ENCODE measurements around the gene PLEKHG3.

The PLEKHG3 gene

DNA sequence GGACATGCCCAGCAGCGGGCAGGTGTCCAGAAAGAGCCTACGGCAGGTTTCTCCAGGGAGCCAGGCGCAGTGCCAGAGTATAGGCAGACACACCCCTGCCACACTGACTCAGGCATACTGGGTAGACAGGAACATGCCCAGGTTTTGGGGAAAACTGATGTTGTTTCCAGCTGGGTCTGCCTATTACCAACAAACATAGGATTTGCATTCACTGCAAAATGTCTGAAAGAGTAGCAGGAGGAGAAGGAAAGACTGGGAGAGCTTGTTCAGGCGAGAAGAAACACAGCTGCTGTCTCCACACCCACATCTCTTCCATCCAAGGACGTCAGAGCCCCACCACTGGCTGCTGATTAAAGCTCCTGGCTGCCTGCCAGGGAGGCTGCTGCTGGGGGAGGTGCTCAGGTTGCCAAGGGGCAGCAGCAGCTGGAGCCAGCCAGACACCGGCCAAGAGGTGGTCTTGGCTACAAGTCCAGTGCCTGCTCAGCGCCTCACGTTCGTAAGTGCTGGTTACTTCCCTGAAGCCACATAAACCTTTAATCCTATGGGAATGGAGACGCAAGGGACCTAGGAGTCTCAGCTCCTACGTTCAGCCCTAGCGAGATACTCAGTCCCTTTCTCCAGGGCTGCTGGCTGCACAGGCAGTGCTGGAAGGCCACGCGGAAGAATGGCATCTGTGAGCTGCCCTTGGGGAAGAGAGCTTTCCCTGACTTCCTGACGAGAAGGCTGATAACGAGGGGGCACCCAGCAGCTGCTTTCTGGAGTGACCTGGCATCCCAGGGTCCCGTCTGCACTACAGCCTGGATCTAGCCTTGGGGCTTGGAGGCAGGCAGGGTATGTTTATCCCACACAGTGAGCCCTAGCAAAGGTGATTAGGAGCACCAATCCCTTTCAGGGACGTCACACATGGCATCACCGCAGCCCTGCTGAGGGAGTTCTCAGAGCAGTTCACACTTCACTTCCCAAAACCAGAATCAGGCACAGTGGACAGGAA, 58.1 kb downstream of the PLEKHG3 start:
- TF ChIP-seq, protein P1, sequence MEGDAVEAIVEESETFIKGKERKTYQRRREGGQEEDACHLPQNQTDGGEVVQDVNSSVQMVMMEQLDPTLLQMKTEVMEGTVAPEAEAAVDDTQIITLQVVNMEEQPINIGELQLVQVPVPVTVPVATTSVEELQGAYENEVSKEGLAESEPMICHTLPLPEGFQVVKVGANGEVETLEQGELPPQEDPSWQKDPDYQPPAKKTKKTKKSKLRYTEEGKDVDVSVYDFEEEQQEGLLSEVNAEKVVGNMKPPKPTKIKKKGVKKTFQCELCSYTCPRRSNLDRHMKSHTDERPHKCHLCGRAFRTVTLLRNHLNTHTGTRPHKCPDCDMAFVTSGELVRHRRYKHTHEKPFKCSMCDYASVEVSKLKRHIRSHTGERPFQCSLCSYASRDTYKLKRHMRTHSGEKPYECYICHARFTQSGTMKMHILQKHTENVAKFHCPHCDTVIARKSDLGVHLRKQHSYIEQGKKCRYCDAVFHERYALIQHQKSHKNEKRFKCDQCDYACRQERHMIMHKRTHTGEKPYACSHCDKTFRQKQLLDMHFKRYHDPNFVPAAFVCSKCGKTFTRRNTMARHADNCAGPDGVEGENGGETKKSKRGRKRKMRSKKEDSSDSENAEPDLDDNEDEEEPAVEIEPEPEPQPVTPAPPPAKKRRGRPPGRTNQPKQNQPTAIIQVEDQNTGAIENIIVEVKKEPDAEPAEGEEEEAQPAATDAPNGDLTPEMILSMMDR (IDR thresholded peaks at IDR 0.05; ENCODE audit: unreplicated experiment in 3 of 3), result no peak
- peak overlapping the region; percentile 31 to 53 (median 39) for H3K4me3 Mint-ChIP-seq
- no peaks in the 10 kb centered on the region for H3K9me3 Mint-ChIP-seq
- peaks cover 77% of the 10 kb centered on the region for H3K4me1 Mint-ChIP-seq
- H3K36me3 Mint-ChIP-seq (ENCODE audit: low read depth), result no peaks in the 10 kb centered on the region
- H3K27me3 Mint-ChIP-seq (ENCODE audit: low read depth), result peaks cover 6% of the 10 kb centered on the region
- peak overlapping the region; percentile 95 to 96 (median 96) for H3K27ac Mint-ChIP-seq

DNA sequence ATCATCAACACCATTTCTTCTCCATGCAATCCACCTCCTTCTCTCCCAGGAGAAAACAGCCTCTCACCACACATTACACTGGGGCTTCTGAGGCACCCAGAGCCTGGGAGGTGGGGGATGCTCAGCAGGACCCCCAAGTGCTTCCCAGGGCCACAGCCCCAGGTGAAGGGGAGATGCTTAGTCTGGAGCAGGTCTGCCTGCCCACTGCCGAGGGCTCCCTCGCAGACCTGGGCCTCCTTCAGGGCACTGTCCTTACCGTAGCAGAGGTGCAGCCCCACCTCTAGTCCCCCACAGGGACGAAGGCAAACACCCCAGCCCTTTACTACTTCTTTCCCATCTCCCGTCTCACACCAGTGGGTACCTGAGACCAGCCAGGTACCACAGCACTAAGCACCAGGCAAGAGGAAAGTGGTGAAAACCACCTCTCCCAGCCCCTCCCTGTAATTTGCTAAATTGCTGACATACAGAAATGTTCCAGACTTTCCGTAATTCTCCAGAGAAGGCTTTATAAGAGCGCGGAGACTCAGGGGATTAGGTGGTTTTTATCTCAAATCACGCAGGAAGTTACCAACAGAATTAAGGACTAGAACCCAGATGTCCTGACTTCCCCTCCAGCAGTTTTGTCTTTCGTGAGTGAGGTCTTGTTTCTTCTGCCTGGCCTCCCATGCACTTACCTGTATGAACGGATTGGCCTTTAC, 59.0 kb downstream of the PLEKHG3 start:
- Mint-ChIP-seq H3K4me3 (peak overlapping the region in 1 of 3 experiments; percentile 53), H3K36me3 (ENCODE audit: low read depth) (no peaks in the 10 kb centered on the region), H3K4me1 (peaks cover 72% of the 10 kb centered on the region), H3K27me3 (ENCODE audit: low read depth) (peaks cover 8% of the 10 kb centered on the region), H3K9me3 (no peaks in the 10 kb centered on the region), H3K27ac (peak overlapping the region; percentile 95 to 96 (median 96))
- TF ChIP-seq, protein P1 (IDR thresholded peaks at IDR 0.05; ENCODE audit: unreplicated experiment in 3 of 3), result no peak

DNA sequence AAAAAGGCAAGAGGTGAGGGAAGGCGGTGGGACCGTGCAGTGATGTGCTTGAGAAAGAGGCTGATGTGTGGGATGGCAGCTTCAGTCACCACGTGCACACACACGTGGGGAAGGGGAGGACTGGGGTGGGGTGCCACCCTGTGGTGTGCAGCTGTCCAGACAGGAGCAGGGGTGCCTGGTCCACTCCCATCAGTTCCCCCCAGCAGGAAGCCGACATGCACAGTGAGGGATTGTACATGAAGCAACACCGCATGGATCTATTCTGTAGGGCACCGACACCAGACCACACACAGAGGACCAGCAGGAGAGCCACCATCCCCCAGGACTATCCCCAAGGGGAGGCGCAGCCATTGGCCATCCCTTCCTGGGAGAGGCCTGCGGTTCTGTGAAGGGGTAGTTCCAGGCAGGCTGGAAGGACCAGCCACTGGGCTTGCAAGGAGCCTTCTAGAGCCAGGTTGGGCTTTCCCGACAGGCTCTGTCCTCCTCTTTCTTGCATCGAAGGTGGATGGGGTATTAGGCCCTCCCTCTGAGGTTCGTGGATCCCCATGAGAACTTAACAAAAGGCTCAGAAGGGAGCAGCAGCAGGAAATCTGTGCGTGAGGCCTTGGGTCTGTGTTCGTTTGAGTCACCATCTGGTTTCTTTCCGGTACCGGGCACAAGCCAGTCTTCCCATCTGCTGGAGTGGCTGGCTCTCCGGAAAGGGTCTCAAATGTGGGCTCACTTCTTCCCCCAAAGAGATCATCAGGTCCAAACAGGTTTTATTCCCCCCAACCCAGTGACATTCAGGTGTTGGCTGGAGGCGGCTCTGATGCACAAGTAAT, 59.8 kb downstream of the PLEKHG3 start:
- H3K27ac Mint-ChIP-seq, result peak overlapping the region; percentile 95 to 96 (median 96)
- H3K9me3 Mint-ChIP-seq, result no peaks in the 10 kb centered on the region
- no peaks in the 10 kb centered on the region for H3K36me3 Mint-ChIP-seq (ENCODE audit: low read depth)
- TF ChIP-seq, protein P1 (IDR thresholded peaks at IDR 0.05; ENCODE audit: unreplicated experiment in 3 of 3), result no peak
- H3K27me3 Mint-ChIP-seq (ENCODE audit: low read depth), result peaks cover 8% of the 10 kb centered on the region
- peak overlapping the region; percentile 27 to 60 (median 37) for H3K4me3 Mint-ChIP-seq
- H3K4me1 Mint-ChIP-seq, result peaks cover 64% of the 10 kb centered on the region

DNA sequence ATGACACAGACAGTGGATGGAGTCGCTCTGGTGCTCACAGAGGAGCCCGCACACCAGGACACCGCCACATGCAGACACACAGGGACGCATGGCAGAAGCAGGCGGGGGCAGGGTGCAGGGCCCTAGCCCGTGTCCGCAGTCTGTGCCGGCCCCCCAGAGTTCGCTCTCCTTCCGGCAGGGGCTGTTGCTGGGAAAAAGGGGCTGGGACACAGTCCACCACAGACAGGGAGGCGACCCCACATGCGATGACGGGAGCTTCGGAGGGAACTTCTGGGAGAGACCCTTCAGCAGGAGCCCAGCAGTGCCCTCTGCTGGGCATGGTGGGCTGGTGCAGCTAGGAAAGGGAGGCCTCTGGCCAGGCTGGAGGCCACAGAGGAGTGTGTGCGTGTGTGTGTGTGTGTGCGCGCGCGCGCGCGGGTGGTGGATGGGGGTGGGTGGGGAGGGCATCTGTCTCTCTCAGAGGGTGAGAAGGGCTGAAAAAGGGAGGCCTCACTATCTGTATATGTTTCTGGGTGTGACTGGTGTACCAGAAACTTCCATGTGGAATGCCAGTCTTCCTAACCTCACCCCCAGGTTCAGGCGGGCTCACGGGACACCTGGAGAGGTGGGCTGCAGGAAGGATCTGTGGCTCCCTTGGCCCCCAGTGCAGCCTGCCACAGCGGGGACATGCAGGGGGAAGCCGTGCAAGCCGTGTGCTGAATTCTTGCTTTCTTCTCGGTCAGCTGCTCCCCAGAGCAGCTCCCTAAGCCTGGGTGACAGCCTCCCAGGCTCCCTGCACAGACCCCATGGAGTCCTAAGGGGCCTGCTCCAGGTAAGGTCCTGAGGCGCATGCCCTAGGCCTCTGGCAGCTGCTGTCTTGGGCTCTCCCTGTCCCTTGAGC, 60.7 kb downstream of the PLEKHG3 start:
- TF ChIP-seq, protein P1 (IDR thresholded peaks at IDR 0.05; ENCODE audit: unreplicated experiment in 3 of 3), result peak; percentile 90 to 94 (median 92)
- peaks cover 4% of the 10 kb centered on the region for H3K27me3 Mint-ChIP-seq (ENCODE audit: low read depth)
- H3K4me3 Mint-ChIP-seq, result peak overlapping the region; percentile 27 to 60 (median 37)
- peaks cover 57% of the 10 kb centered on the region for H3K4me1 Mint-ChIP-seq
- H3K9me3 Mint-ChIP-seq, result no peaks in the 10 kb centered on the region
- H3K27ac Mint-ChIP-seq, result peak overlapping the region; percentile 71 to 96 (median 96)
- no peaks in the 10 kb centered on the region for H3K36me3 Mint-ChIP-seq (ENCODE audit: low read depth)

All from nephron (organoid).